HCT116 (cell line): ENCODE data around the gene CECR2.

Source experiments
- CTCF ChIP-seq, 3 experiments: fragments of 200-600 bp in 1 of 3; sonication (generic) in 1 of 3; IDR thresholded peaks in 2 of 3; conservative IDR thresholded peaks in 1 of 3; 2 replicates each; pipeline ENCODE4 v1.5.1; 2012 to 2017; ENCODE audit warnings: low read depth in 2 of 3, low read length in 2 of 3, antibody characterized with exemption in 1 of 3, borderline replicate concordance in 1 of 3, control low read depth in 1 of 3, mild to moderate bottlenecking in 1 of 3, mixed read lengths in 1 of 3, mixed run types in 1 of 3, moderate library complexity in 1 of 3; ENCODE audit not compliant: insufficient read depth in 1 of 3
- EZH2phosphoT487 ChIP-seq: fragments of 200-600 bp; IDR thresholded peaks from 2 replicates; pipeline ENCODE4 v1.6.1; 2018; ENCODE audit warnings: antibody characterized with exemption, borderline replicate concordance
- MAX ChIP-seq: IDR thresholded peaks from 2 replicates; pipeline ENCODE4 v1.6.1; 2012
- YY1 ChIP-seq: IDR thresholded peaks from 2 replicates; pipeline ENCODE4 v1.6.1; 2011; ENCODE audit warnings: low read length, low read depth, moderate library complexity, mild to moderate bottlenecking; ENCODE audit not compliant: insufficient replicate concordance; ENCODE audit errors: extremely low read depth

GRCh38 chr22:17541476-17541875, 172.2 kb downstream of the CECR2 start:
- TF ChIP-seq YY1 (no peak), CTCF (IDR thresholded peaks at IDR 0.05 in 2 of 3, conservative IDR thresholded peaks at IDR 0.05 in 1 of 3; ENCODE audit: borderline replicate concordance in 1 of 3, insufficient read depth in 1 of 3, low read depth in 2 of 3, low read length in 2 of 3) (no peak), EZH2phosphoT487 (no peak), MAX (no peak)
